Upper lobe of right lung (tissue), 1 donor: Measurements from ENCODE around the gene CSGALNACT2. TPM values are rescaled to one million over a fixed set of nuclear protein-coding genes. Genes with fewer than 3 reads are reported as not detected.

Source experiments
- ATAC-seq: fragments of 200-7000 bp; cut with Tn5 transposase; one replicate; pipeline ENCODE4 v1.9.1; 2020; ENCODE audit warnings: mild to moderate bottlenecking, moderate library complexity
- DNase-seq: peaks from one replicate; pipeline ENCODE4 v3.0.0-alpha.2; 2020
- H3K27ac ChIP-seq: fragments of 200-600 bp; one replicate; pipeline ENCODE4 v1.8.0; 2022
- H3K27me3 ChIP-seq: fragments of 200-600 bp; one replicate; pipeline ENCODE4 v1.8.0; 2022; ENCODE audit warnings: mild to moderate bottlenecking
- H3K36me3 ChIP-seq: fragments of 200-600 bp; one replicate; pipeline ENCODE4 v1.8.0; 2022
- H3K4me1 ChIP-seq: fragments of 200-600 bp; one replicate; pipeline ENCODE4 v1.8.0; 2022
- H3K4me3 ChIP-seq: fragments of 200-600 bp; one replicate; pipeline ENCODE4 v1.8.0; 2022; ENCODE audit warnings: mild to moderate bottlenecking
- H3K9me3 ChIP-seq: fragments of 200-600 bp; one replicate; pipeline ENCODE4 v1.8.0; 2022
- CTCF ChIP-seq: fragments of 200-600 bp; IDR thresholded peaks from one replicate; pipeline ENCODE4 v1.8.0; 2022; ENCODE audit warnings: antibody characterized with exemption
- intact Hi-C: fragments of 100-400 bp; cut with DNase I; formaldehyde crosslinking; loops from one replicate; pipeline ENCODE4 v1.11.0; 2022
- total RNA-seq: library from RNA; stranded (reverse); fragmentation: NEBNext Ultra II Directional; extraction: Animal tissue kit (Norgen Biotek cat#: 25700); gene quantifications from one replicate; pipeline ENCODE4 v1.2.1, GENCODE V29; 2021
- donor health status: DM: no; HTN: yes; CAD: no; lungs with severe emphysema.

Gene CSGALNACT2
- total RNA-seq, 1 donor from 2014 or later = 40.8 TPM

- Histone ChIP-seq H3K36me3 (peaks cover 10% of the 10 kb centered on the region), H3K27ac (no peak overlapping the region), H3K9me3 (no peaks in the 10 kb centered on the region), H3K4me3 (no peak overlapping the region), H3K4me1 (no peaks in the 10 kb centered on the region), H3K27me3 (no peaks in the 10 kb centered on the region)
- DNase-seq = no peak
- ATAC-seq = no peak
- TF ChIP-seq CTCF = no peak
- intact Hi-C loops = no loop called here
These were observed 52.0 kb downstream of the CSGALNACT2 start for GRCh38 chr10:43190289-43190688.

GRCh38 chr10:43190775-43191174 is 52.5 kb downstream of the CSGALNACT2 start:
- Histone ChIP-seq H3K4me3 (no peak overlapping the region), H3K9me3 (no peaks in the 10 kb centered on the region), H3K27ac (no peak overlapping the region), H3K27me3 (no peaks in the 10 kb centered on the region), H3K36me3 (peaks cover 8% of the 10 kb centered on the region), H3K4me1 (no peaks in the 10 kb centered on the region)
- ATAC-seq (no peak), DNase-seq (no peak)
- no peak for TF ChIP-seq CTCF
- intact Hi-C loops = no loop called here

- H3K27ac ChIP-seq = no peak overlapping the region
- intact Hi-C loops = no loop called here
- H3K9me3 ChIP-seq = no peaks in the 10 kb centered on the region
- H3K4me1 ChIP-seq = no peaks in the 10 kb centered on the region
- H3K4me3 ChIP-seq = no peak overlapping the region
- ATAC-seq (peak; percentile 19), DNase-seq (no peak)
- no peaks in the 10 kb centered on the region for H3K27me3 ChIP-seq
- TF ChIP-seq CTCF = no peak
- H3K36me3 ChIP-seq = no peaks in the 10 kb centered on the region
These were observed 54.6 kb downstream of the CSGALNACT2 start for GRCh38 chr10:43192884-43193283.

- no peaks in the 10 kb centered on the region for H3K27me3 ChIP-seq
- no peaks in the 10 kb centered on the region for H3K9me3 ChIP-seq
- H3K27ac ChIP-seq = no peak overlapping the region
- intact Hi-C loops = no loop called here
- DNase-seq = peak; percentile 46
- H3K4me1 ChIP-seq = no peaks in the 10 kb centered on the region
- ATAC-seq = no peak
- H3K4me3 ChIP-seq = no peak overlapping the region
- TF ChIP-seq CTCF = no peak
- H3K36me3 ChIP-seq = no peaks in the 10 kb centered on the region
These were observed 55.3 kb downstream of the CSGALNACT2 start for GRCh38 chr10:43193496-43194080.

GRCh38 chr10:43194266-43194665 is 56.0 kb downstream of the CSGALNACT2 start:
- no peak overlapping the region for H3K4me3 ChIP-seq
- no peaks in the 10 kb centered on the region for H3K4me1 ChIP-seq
- H3K36me3 ChIP-seq = no peaks in the 10 kb centered on the region
- H3K27me3 ChIP-seq = no peaks in the 10 kb centered on the region
- no peaks in the 10 kb centered on the region for H3K9me3 ChIP-seq
- ATAC-seq (no peak), DNase-seq (peak; percentile 46)
- H3K27ac ChIP-seq = no peak overlapping the region
- no peak for TF ChIP-seq CTCF
- intact Hi-C loops = no loop called here

- DNase-seq (no peak), ATAC-seq (no peak)
- Histone ChIP-seq H3K9me3 (no peaks in the 10 kb centered on the region), H3K36me3 (no peaks in the 10 kb centered on the region), H3K27ac (no peak overlapping the region), H3K27me3 (no peaks in the 10 kb centered on the region), H3K4me3 (no peak overlapping the region), H3K4me1 (no peaks in the 10 kb centered on the region)
- intact Hi-C loops = no loop called here
- TF ChIP-seq CTCF = no peak
These were observed 56.6 kb downstream of the CSGALNACT2 start for GRCh38 chr10:43194859-43195258.
